IPS DF 4.7 (cell line): Measurements from ENCODE around the gene TMEM185A.
"Not testable (repeated sequence)": the region's sequence is repeated elsewhere in the genome, so short reads cannot be mapped to it uniquely, and the experiment has no call there.

Experiments
- DNase-seq: peaks from one replicate; pipeline ENCODE4 v3.0.0-alpha.2; 2013; ENCODE audit warnings: low spot score; ENCODE audit errors: extremely low read depth

The TMEM185A gene

DNA sequence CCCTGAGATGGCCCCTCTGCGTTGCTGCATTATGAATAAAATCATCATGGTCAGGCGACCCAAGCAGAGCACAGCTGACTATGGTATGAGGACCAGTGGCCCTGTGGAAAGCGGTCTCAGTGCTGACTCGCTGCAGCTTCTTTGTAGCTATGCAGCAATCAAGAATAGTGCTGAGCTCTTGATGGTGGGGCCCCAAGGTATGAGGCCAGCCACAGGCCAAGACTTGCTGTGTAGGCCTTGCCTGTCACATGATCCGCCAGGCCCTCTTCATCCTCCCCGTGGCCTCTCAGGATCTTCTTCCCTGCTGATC, 79.7 kb downstream of the TMEM185A start:
- DNase-seq: not testable (repeated sequence)

DNA sequence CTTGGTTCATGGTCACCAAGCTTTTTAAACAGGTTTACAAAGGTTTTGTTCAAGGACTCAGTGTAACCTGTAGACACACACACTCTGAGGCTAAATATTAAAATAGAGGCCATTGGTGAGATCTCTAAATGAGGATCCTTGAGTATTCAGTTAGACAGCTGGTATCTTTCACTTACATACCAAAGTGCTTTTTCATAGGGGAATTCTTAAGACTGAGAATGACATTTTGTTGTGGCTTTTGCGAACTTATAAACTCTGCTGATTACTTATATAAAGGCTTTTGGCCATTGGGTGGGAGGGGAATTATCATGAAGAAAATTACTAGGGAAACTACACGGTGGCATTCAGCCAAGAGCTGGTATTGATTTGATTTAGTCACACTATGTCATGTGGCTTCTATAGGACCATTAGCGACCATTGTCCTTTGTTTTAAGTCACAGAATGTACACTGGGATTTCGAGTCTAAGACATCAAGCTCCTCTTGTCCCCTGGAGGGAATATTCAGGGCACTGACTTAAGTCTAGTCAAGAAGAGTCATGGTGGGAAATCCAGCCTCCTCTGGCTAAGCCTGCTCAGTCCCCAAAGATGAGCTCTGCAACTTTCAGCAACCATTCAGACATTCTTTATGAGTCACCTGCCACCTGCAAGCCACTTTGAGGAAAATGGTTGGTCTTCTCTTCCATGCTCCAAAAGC, 80.2 kb downstream of the TMEM185A start:
- DNase-seq: not testable (repeated sequence)

DNA sequence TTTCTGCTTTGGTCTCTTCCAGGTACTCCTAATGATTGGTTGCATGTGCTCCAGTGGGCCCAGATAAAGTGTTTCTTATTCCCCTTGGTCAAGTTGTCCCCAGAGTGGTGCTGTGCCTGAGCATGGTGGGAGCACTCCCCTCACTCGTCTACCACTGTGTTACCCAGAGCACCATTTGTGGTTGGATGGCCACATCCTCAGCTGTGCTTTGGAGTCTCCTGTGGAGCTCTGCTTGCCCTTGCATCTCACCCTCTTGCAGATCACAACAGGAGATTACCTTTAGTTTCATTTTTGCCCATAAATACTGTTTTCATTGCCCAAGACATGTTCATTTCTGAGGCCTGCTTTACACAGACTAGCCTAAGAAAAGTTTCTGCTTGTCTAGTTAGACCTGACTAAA, 81.1 kb downstream of the TMEM185A start:
- not testable (repeated sequence) for DNase-seq

DNA sequence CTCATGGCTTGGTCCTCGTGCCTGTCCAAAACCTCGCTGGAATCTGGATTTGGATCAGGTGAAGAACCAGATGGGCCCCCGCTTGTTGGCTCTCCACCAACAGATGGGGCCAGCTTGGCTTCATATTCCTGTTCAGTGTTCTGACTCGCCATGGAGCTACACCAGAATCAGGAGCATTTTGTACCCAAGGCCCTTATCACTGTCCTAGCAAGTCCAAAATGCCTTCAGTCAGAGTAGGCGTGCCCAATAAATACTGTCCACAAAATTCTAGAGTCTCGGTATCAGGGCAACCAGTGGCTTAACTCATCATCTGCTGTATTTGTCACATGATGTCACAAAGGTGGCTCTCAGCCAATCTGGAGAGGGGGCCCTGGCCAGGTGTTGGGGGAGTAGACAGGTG, 81.9 kb downstream of the TMEM185A start, which contains the start of gene HSFX3:
HSFX3 (minus strand) TSS at position 224 of the 400 bp plus-strand sequence; CDS start at position 152, 72 bp downstream.
- not testable (repeated sequence) for DNase-seq

DNA sequence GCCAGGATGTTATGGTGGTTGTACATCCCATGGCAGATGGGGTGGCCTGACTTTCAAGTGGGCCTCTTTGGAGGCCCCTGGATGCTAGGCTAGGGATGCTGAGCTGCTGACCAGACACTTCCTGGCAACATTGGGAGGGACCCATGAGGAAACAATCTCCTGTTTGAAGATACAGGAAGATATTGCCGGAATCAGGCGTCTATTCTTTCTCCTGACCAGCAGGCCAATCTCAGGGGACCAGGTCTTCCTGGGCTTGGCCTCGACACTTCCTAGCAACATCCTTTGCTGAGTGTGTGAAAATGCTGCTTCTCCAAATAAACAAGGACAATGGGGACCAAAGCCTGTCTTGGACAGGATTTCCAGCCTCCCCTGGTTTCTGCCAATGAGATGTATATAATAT, 83.8 kb downstream of the TMEM185A start:
- not testable (repeated sequence) for DNase-seq

DNA sequence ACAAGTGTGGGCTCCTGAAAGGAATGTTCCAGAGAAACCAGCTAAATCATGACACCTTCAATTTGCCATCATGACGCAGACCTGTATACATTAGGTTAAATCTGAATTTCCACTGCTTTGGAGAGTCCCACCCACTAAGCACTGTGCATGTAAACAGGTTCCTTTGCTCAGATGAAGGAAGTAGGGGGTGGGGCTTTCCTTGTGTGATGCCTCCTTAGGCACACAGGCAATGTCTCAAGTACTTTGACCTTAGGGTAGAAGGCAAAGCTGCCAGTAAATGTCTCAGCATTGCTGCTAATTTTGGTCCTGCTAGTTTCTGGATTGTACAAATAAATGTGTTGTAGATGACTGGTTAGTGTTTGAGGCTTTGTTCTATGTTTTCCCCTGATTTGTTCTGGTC, 84.6 kb downstream of the TMEM185A start:
- not testable (repeated sequence) for DNase-seq
